GM21723 (cell line): ENCODE data around the gene TMEM17.
"Not testable (repeated sequence)": the region's sequence is repeated elsewhere in the genome, so short reads cannot be mapped to it uniquely, and the experiment has no call there.

Source experiments
- ATAC-seq: cut with Tn5 transposase; IDR thresholded peaks from one replicate; pipeline ENCODE4 v1.9.1; 2021; ENCODE audit warnings: mild to moderate bottlenecking, moderate library complexity; ENCODE audit not compliant: unreplicated experiment

The TMEM17 gene, protein sequence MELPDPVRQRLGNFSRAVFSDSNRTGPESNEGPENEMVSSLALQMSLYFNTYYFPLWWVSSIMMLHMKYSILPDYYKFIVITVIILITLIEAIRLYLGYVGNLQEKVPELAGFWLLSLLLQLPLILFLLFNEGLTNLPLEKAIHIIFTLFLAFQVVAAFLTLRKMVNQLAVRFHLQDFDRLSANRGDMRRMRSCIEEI

GRCh38 chr2:62505750-62506420 is at the start of gene TMEM17:
TSS of gene TMEM17 (minus strand) at chr2:62506195. CDS start at chr2:62506129, 66 bp downstream.
- peak; percentile 85 for ATAC-seq

GRCh38 chr2:62554440-62554839 is 48.4 kb upstream of the TMEM17 start:
- no peak for ATAC-seq

DNA sequence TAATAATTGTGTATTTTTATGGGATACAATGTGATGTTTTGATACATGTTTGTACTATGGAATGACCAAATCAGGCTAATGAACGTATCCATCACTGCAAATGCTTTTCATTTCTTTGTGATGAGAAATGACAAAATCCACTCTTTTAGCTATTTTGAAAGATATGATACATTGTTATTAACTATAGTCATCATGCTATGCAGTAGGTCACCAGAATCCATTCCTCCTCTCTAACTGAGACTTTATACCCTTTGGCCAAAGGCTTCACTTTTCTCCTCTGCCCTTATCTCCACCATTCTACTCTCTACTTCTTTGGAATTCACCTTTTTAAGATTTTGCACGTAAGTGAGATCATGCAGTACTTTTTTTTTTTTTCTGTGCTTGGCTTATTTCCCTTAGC is 44.5 kb upstream of the TMEM17 start:
- ATAC-seq, result no peak

- no peak for ATAC-seq
Observed at GRCh38 chr2:62547854-62548253, 41.9 kb upstream of the TMEM17 start.

DNA sequence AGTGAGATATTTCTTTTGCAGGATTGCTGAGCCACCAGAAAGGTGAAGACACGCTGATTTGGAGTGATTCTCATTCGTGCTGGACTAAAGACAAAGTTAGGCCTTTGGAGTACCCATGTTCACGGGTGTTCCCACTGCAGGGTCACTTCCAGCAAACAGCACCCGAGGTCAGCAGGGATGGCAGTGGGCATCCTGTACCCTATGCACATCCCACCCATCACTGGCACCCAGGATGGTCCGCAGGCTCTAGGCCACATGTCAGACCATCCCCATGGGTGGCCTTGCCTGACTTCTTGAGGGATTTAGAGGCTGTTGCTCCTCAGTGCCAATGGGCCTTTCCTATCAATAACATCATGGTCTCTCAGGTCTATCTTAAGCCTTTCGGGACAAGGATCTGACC is 39.3 kb upstream of the TMEM17 start:
- no peak for ATAC-seq

- ATAC-seq, result no peak
Observed at GRCh38 chr2:62540408-62541168, 34.6 kb upstream of the TMEM17 start.

- no peak for ATAC-seq
Observed at GRCh38 chr2:62539606-62540407, 33.8 kb upstream of the TMEM17 start.

DNA sequence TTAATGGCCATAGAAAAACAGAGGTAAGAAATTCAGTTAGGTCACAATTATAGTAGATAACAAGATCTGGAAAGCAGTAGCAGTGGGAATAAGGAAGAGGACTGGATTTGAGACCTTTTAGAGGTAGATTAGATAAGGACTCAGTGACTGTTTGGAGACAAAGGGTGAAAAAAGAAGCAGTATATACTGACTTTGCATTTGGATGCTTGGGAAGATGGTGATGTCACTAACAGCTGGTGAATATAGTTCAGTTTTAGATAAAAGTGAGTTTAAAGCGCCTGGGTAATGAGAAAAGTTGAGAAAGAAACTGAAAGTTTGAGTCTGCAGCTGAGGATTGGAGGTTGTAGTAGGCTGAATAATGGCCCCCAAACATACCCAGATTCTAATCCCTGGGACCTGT is 32.8 kb upstream of the TMEM17 start:
- no peak for ATAC-seq

DNA sequence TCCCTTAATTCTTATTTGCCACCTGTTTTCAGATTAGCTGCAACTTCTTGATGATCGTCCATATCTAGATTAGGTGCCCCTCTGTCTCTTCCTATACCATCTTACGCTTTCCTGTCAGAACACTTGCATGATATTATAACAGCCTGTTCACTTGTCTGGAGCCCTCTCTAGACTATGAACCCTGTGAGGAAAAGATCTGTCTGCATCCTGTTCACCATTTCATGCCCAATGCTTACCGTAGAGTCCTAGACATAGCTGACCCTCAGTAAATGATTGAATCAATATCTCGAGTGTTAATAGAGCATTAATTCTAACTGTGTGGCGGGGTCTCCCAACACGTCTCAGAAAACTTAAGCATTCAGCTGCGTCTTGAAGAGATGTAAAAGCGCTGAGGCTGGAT is 31.8 kb upstream of the TMEM17 start:
- no peak for ATAC-seq

DNA sequence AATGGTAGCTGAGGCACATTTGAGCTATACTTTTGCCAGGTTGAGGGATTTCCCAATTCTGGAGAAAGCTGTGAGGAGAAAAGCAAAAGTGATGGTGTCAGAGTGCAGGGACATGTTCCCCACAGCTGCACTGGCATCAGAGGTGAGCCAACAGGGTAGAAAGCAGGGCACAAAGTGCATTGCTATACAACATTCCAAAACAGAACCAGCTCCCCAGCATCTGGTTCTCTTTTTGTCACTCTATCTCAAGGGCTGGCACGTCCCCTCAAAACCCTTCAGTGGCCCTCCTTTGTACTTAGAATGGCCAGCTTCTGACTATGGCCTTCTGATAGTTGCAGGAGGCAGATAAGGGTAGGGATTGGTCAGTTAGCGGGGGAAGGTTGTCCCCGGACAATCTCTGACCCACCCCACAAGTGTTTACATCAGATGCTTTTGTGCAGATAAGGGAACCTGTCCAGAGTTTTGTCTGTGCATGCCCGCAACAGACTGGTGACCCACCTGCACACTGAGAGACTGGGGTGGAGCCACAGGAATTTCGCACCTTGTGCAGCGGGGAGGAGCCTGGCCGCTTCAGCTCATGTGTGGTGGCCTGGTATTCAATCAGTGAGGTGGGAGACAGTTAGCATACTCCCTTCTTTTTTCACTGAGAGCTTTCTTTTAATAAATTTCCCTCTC is 31.0 kb upstream of the TMEM17 start:
- no peak for ATAC-seq

DNA sequence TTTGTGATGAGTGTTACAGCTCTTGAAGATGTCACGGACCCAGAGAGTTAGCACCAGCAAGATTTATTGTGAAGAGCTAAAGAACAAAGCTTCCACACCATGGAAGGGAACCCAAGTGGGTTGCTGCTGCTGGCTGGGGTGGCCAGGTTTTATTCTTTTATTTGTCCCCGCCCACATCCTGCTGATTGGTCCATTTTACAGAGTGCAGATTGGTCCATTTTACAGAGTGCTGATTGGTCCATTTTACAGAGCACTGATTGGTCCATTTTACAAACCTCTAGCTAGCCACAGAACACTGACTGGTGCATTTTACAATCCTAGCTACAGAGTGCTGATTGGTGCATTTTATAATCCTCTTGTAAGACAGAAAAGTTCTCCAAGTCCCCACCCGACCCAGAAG is 29.5 kb upstream of the TMEM17 start:
- ATAC-seq, result not testable (repeated sequence)

DNA sequence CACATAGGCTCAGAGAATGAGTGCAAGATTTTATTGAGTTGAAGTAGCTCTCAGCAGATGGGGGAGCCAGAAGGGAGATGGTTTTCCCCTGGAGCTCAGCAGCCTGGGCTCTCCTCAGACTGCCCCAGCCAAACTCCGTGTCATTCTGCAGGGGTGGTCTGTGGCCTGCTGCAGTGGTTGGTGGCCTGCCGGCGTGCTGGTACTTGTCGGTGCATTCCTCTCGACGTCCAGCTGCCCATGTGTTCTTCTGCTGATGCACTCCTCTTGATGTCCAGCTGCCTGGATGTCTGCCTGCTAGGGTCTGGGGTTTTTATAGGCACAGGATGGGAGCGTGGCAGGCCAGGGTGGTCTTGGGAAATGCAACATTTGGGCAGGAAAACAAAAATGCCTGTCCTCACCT is 25.6 kb upstream of the TMEM17 start:
- no peak for ATAC-seq

DNA sequence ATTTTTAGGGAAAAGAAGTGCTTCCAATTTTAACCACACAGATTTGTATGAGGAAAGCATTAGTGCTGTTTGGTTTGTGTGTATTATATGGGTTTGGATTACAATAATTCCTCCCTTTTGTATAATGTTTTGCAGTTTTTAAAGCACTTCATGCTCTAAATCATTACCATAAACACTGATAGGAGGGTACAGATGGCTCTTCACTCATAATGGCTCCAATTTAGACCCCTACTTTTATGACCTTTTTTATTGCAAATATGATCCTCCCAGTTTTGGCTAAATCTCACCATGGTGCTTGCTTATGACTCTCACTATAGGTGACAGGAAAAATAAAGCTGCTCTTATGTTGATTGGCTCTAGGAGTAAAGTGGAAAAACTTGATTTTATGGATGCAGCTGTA is 23.8 kb upstream of the TMEM17 start:
- no peak for ATAC-seq

DNA sequence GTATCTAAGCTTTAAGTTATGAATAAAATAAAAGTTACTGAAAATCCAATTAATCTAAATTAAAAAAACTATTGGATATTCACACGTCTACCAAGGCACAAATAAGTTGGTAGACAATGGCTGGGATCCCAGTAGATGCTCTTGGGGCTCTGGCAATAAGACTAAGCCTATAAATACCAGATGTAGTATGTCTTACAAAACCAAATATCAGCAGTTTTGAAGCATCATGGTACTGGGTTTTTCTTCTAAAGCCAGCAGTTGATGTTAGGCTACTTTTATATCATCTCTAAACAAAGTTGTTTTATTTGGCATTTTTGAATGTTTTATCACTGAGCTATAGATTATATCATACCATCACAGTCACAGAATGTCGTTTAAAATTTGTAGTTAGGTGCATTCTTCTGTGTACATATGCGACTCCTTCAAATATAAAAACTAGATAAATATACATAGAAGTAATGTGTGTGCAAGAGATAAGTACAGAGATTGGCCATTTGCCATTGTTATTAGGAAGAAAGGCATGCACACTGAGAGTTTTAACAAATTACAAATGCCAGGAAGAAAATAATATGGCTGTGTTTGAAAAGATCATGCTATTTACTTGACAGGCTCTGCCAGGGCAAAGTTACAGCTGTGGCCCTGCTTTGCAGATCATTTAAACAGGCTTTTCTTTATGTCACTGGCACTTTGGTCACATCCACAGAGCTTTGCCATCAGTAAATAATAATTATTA is 21.6 kb upstream of the TMEM17 start:
- ATAC-seq, result no peak

- no peak for ATAC-seq
Observed at GRCh38 chr2:62526531-62527381, 20.8 kb upstream of the TMEM17 start.

GRCh38 chr2:62525549-62526269 is 19.7 kb upstream of the TMEM17 start:
- no peak for ATAC-seq

DNA sequence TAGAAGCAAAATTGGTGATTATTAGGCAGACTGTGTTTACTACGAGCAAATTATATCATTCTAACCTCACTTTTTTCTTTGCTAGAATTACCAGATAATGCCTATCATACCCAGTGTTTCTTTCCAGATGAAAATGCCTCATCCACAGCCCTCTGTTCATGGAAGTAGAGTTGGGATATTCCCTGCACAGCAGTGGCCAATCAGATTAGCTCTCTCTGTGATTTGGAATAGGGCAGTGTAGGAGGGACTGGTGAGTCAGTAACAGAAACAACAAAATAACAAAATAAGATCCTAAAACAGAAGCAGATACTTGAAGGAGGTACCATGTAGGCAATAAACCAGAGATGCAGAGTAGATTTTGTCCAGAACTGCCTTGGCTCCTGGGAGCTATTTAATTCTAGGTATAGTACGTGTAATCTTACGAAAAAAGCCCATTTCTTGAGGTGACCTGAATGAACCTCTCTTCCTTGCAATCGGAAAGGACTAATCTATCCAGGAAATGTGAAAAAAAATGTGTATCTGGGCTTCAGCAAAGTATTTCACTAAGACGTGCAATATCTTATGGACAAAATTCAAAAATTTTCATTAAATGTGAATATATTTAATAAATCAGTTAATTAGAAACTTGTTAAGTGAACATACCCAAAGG is 18.4 kb upstream of the TMEM17 start:
- no peak for ATAC-seq

DNA sequence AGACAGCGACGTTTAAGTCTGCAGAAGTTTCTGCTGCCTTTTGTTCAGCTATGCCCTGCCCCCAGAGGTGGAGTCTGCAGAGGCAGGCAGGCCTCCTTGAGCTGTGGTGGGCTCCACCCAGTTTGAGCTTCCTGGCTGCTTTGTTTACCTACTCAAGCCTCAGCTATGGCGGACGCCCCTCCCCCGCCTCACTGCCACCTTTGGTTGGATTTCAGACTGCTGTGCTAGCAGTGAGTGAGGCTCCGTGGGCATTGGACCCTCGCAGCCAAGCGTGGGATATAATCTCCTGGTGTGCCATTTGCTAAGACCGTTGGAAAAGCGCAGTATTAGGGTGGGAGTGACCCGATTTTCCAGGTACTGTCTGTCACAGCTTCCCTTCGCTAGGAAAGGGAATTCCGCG is 15.1 kb upstream of the TMEM17 start:
- not testable (repeated sequence) for ATAC-seq
